Cardiac muscle cell (in vitro differentiated cells and primary cell): ENCODE measurements around the gene EFHC1. TPM values are rescaled to one million over a fixed set of nuclear protein-coding genes. Genes with fewer than 3 reads are reported as not detected.
A peak's percentile ranks its signal among the peaks of the same experiment; 100 is the strongest.

ENCODE experiments used
- DNase-seq, 2 donors: peaks; one replicate each; pipeline versions ENCODE4 v3.0.0 to v3.0.0-alpha.2; 2010 to 2017; ENCODE audit warnings: low read depth in 1 of 2, low spot score in 1 of 2
- H3K27ac ChIP-seq: fragments of 200-600 bp; sonication (generic); 2 replicates; pipeline ENCODE4 v1.5.1; 2016
- H3K27me3 ChIP-seq: fragments of 200-600 bp; sonication (generic); 2 replicates; pipeline ENCODE4 v1.6.0; 2016; ENCODE audit warnings: control low read depth
- H3K36me3 ChIP-seq: fragments of 200-600 bp; sonication (generic); 2 replicates; pipeline ENCODE4 v1.5.1; 2016; ENCODE audit warnings: control low read depth
- H3K4me1 ChIP-seq: fragments of 200-600 bp; sonication (generic); 2 replicates; pipeline ENCODE4 v1.8.1; 2017; ENCODE audit warnings: low read depth, mild to moderate bottlenecking, mixed run types
- H3K4me3 ChIP-seq: fragments of 200-600 bp; sonication (generic); 2 replicates; pipeline ENCODE4 v1.5.1; 2016; ENCODE audit warnings: mild to moderate bottlenecking
- H3K9me3 ChIP-seq: fragments of 200-600 bp; sonication (generic); 2 replicates; pipeline ENCODE4 v1.5.1; 2017; ENCODE audit warnings: low read depth, mild to moderate bottlenecking, control low read depth
- CTCF ChIP-seq: IDR thresholded peaks from 2 replicates; pipeline ENCODE4 v1.5.1; 2012; ENCODE audit warnings: low read depth, mild to moderate bottlenecking, low read length
- polyA plus RNA-seq: library from polyadenylated mRNA; unstranded; fragments of >200 nt; fragmentation: Nextera tagmentation; extraction: Ambion mirVana; gene quantifications from 2 replicates; pipeline ENCODE4 v1.2.1, GENCODE V29; 2016
- total RNA-seq: library from RNA; depleted of rRNA; stranded (reverse); fragments of >200 nt; gene quantifications from 2 replicates; pipeline ENCODE4 v1.2.3, GENCODE V29; 2016

Gene EFHC1
- total and polyA plus RNA-seq, 2 experiments from 2014 or later: 21.0 to 22.7 TPM

GRCh38 chr6:52388790-52389189 is 31.4 kb upstream of the EFHC1 start:
- Histone ChIP-seq H3K9me3 (no peaks in the 10 kb centered on the region), H3K36me3 (no peaks in the 10 kb centered on the region), H3K27me3 (no peaks in the 10 kb centered on the region), H3K4me3 (no peak overlapping the region), H3K4me1 (no peaks in the 10 kb centered on the region), H3K27ac (no peak overlapping the region)
- TF ChIP-seq CTCF: no peak
- DNase-seq: no peak

GRCh38 chr6:52389264-52389625 is 30.9 kb upstream of the EFHC1 start:
- Histone ChIP-seq H3K4me1 (no peaks in the 10 kb centered on the region), H3K36me3 (no peaks in the 10 kb centered on the region), H3K27me3 (no peaks in the 10 kb centered on the region), H3K27ac (no peak overlapping the region), H3K4me3 (no peak overlapping the region), H3K9me3 (no peaks in the 10 kb centered on the region)
- no peak for TF ChIP-seq CTCF
- peak in 1 of 2 donors; percentile 27 for DNase-seq

GRCh38 chr6:52389626-52390360 is 30.3 kb upstream of the EFHC1 start:
- H3K27ac ChIP-seq: peak overlapping the region; percentile 45
- no peaks in the 10 kb centered on the region for H3K36me3 ChIP-seq
- peak in 1 of 2 donors; percentile 43 for DNase-seq
- H3K27me3 ChIP-seq: no peaks in the 10 kb centered on the region
- H3K9me3 ChIP-seq: no peaks in the 10 kb centered on the region
- no peaks in the 10 kb centered on the region for H3K4me1 ChIP-seq
- no peak overlapping the region for H3K4me3 ChIP-seq
- no peak for TF ChIP-seq CTCF

- TF ChIP-seq CTCF: no peak
- no peaks in the 10 kb centered on the region for H3K4me1 ChIP-seq
- H3K9me3 ChIP-seq: no peaks in the 10 kb centered on the region
- no peaks in the 10 kb centered on the region for H3K36me3 ChIP-seq
- peak in 1 of 2 donors; percentile 59 for DNase-seq
- H3K27ac ChIP-seq: no peak overlapping the region
- H3K27me3 ChIP-seq: no peaks in the 10 kb centered on the region
- H3K4me3 ChIP-seq: no peak overlapping the region
Observed at GRCh38 chr6:52390361-52390727, 29.8 kb upstream of the EFHC1 start.

- no peaks in the 10 kb centered on the region for H3K9me3 ChIP-seq
- H3K4me3 ChIP-seq: no peak overlapping the region
- no peak overlapping the region for H3K27ac ChIP-seq
- TF ChIP-seq CTCF: no peak
- DNase-seq: no peak
- H3K4me1 ChIP-seq: no peaks in the 10 kb centered on the region
- no peaks in the 10 kb centered on the region for H3K27me3 ChIP-seq
- H3K36me3 ChIP-seq: no peaks in the 10 kb centered on the region
Observed at GRCh38 chr6:52391599-52391998, 28.5 kb upstream of the EFHC1 start.
